Measurements from ENCODE around the gene SEC23A.

The SEC23A gene

GRCh38 chr14:38987781-38988180 is 115.3 kb downstream of the SEC23A start:
- Histone ChIP-seq H3K9me3 (no peaks in the 10 kb centered on the region; the same call in 1 of the 2 replicates), H3K36me3 (no peaks in the 10 kb centered on the region), H3K4me3 (ENCODE audit: low read depth, low read length) (no peak overlapping the region), H3K27me3 (no peaks in the 10 kb centered on the region), H3K4me1 (peaks cover 17% of the 10 kb centered on the region)
- no peak for TF ChIP-seq CTCF (IDR thresholded peaks at IDR 0.05; ENCODE audit: low read depth, low read length)
- no peak for DNase-seq

DNA sequence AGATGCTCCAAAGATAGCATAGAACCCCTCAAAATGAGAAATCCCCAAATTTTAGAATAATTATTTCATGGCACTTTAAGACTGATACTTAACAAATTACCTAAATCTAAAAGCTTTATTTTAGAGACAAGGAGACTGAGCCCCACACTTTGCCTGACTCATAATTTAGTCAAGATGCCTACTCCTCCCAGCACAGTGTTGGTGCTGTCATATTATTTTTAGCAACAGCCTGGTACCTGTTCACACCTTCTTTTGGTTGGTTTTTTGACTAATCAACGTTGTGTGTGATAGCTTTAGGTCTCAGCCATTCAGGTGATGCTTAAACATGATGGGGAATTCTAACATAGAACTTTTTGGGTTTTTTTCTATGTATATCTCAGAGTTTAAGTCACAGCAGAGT is 120.2 kb downstream of the SEC23A start:
- H3K4me3 ChIP-seq (ENCODE audit: low read depth, low read length): no peak overlapping the region
- no peaks in the 10 kb centered on the region; the same call in none of the 2 replicates for H3K9me3 ChIP-seq
- no peak for TF ChIP-seq CTCF (IDR thresholded peaks at IDR 0.05; ENCODE audit: low read depth, low read length)
- no peaks in the 10 kb centered on the region; the same call in 1 of the 2 replicates for H3K4me1 ChIP-seq
- no peaks in the 10 kb centered on the region for H3K27me3 ChIP-seq
- no peak for DNase-seq
- H3K36me3 ChIP-seq: no peaks in the 10 kb centered on the region

DNA sequence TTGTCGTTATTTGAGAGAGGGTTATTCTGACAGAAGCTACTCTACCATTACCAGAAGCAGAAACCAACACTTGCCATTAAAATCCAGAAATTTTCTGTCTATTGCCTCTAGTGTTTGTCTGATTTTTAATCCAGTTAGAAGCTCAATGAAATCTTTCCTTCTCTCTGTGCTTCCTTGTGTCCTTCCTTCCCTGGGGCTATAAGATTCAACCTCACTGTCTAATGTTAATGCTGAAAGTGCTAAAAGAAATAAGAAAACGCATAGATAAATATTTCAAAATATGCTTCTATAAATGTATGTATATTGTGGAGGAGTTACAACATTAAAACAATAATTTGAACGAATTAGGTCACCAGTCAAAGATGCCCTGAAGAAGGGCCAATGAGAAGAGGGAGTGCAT is 120.8 kb downstream of the SEC23A start:
- no peaks in the 10 kb centered on the region for H3K27me3 ChIP-seq
- TF ChIP-seq CTCF (IDR thresholded peaks at IDR 0.05; ENCODE audit: low read depth, low read length): no peak
- H3K4me1 ChIP-seq: no peaks in the 10 kb centered on the region
- DNase-seq: no peak
- H3K36me3 ChIP-seq: no peaks in the 10 kb centered on the region
- H3K9me3 ChIP-seq: no peaks in the 10 kb centered on the region; the same call in none of the 2 replicates
- no peak overlapping the region for H3K4me3 ChIP-seq (ENCODE audit: low read depth, low read length)
